HG03135 (cell line): Measurements from ENCODE around the gene PPP6R3.

ENCODE experiments used
- ATAC-seq: cut with Tn5 transposase; IDR thresholded peaks from one replicate; pipeline ENCODE4 v1.9.1; 2021; ENCODE audit warnings: mild to moderate bottlenecking, moderate library complexity; ENCODE audit not compliant: unreplicated experiment

The PPP6R3 gene

GRCh38 chr11:68481579-68482240 is 21.2 kb downstream of the PPP6R3 start:
- ATAC-seq, result no peak

- no peak for ATAC-seq
Observed at GRCh38 chr11:68488623-68489022, 28.1 kb downstream of the PPP6R3 start.

- no peak for ATAC-seq
Observed at GRCh38 chr11:68495220-68495729, 34.7 kb downstream of the PPP6R3 start.

DNA sequence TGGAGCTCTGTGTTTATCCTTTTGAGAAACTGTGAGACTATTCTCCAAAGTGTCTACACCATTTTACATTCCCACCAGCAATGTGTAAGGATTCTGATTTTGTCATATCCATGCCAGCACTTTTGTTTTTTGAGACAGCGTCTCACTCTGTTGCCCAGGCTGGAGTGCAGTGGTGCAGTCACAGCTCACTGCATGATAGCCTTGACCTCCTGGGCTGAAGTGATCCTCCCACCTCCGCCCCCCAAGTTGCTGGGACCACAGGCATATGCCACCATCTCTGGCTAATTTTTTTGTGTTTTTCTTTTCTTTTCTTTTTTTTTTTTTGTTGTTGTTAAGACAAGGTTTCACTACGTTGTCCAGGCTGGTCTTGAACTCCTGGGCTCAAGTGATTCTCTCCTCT is 35.3 kb downstream of the PPP6R3 start:
- no peak for ATAC-seq

GRCh38 chr11:68497761-68498160 is 37.2 kb downstream of the PPP6R3 start:
- no peak for ATAC-seq

GRCh38 chr11:68498321-68498720 is 37.8 kb downstream of the PPP6R3 start:
- no peak for ATAC-seq

DNA sequence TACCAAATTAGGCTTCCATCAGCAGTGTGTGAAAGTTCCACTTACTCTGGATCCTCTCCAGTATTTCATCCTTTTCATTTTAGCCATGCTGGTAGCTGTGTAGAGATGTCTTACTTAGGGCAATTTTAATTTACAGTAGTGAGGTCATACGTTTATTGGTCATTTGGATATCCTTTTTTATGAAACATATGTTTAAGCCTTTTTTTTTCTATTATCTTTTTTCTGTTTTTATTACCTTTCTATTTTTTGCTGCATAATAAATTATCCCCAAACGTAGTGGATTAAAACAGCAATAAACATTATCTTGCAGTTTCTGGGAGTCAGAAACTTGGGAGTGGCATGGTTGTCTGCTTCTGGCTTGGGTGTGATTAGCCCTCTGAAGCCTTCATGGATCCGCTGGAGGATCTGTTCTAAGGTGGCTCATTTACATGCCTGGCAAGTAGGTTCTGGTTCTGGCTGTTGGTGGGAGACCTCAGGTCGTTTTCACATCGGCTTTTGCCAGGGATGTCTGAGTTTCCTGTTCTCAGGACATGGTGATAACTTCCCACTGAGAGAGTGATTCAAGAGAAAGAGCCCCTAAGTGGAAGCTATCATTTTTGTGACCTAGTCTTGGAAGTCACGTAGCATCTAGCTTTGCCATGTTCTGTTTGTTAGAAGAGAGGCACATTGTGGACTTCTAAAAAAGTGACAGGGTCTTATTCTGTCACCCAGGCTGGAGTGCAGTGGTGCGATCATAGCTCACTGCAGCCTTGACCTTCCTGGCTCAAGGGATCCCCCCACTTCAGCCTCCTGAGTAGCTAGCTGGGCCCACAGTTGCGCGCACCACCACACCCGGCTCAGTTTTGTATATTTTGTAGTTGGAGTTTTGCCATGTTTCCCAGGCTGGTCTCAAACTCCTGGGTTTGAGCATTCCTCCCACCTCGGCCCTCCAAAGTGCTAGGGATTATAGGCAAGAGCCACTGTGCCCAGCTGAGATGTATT is 38.6 kb downstream of the PPP6R3 start:
- no peak for ATAC-seq

DNA sequence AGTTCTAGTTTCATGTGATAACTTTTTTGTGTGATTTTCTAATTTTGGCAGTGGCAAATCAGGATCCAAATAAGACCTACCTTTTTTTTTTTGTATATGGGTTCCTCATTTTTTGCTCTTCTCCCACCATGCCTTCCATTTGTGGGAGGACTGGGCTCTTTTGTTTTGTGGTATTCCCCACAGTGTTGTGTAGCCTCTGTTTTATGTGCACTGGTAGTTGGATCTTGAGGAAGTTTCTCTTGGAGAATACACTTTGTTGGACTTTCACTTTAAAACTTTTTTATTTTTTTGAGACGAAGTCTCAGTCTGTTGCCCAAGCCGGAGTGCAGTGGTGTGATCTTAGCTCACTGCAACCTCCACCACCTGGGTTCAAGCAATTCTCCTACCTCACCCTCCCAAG is 39.7 kb downstream of the PPP6R3 start:
- ATAC-seq, result no peak

GRCh38 chr11:68501813-68502212 is 41.3 kb downstream of the PPP6R3 start:
- no peak for ATAC-seq

GRCh38 chr11:68503251-68503687 is 42.7 kb downstream of the PPP6R3 start:
- no peak for ATAC-seq

GRCh38 chr11:68503792-68504191 is 43.2 kb downstream of the PPP6R3 start:
- ATAC-seq, result no peak

DNA sequence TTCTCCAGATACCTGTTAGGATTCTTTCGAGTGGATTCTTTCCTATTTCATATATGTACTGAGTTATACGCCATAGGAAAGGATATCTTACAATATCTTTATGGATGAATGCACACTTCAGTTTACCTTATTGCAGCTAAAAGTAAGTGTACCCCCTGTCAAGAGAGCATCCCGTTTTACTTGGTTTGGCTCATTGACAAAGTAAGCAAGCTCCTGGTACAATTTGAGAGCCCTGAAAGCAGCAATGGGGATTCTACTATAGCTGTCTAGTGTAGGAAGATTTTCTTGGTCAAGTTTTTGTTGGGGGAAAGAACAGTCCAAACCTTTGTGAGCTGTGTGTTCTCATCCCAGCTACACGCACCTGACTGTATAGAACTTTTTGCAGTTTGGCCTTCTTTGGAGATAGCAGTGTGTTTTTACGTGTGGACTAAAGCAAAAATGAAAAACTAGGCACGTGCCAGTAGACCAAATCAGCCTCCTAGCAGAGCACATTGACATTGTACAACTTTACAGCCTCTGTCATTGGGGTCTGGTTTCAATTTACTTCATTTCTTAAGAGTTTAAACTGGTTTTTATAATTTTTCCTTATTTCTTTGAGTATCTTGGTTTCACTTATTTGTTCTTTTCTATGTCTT is 44.0 kb downstream of the PPP6R3 start:
- no peak for ATAC-seq

- ATAC-seq, result no peak
Observed at GRCh38 chr11:68505596-68505995, 45.0 kb downstream of the PPP6R3 start.

DNA sequence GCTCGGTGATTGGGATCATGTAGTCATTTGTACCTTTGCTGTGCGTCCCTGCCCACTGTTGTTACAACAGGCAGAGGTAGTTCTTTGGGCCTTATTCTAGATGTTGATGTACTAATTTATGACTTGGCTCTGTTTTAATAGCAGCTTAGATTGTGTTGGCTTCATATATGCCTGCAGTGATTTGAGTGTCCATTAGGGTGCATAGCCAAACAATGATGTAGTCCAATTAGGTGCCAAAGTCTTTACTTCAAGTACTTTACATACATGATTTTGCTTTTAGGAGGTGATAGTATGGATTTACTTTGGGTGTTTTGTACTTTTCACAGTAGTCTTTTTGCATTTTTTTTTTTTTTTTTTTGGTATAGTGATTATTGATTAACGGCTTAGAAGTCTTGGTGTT is 46.4 kb downstream of the PPP6R3 start:
- ATAC-seq, result no peak

- ATAC-seq, result no peak
Observed at GRCh38 chr11:68508425-68508824, 47.9 kb downstream of the PPP6R3 start.

- no peak for ATAC-seq
Observed at GRCh38 chr11:68509066-68509465, 48.5 kb downstream of the PPP6R3 start.

DNA sequence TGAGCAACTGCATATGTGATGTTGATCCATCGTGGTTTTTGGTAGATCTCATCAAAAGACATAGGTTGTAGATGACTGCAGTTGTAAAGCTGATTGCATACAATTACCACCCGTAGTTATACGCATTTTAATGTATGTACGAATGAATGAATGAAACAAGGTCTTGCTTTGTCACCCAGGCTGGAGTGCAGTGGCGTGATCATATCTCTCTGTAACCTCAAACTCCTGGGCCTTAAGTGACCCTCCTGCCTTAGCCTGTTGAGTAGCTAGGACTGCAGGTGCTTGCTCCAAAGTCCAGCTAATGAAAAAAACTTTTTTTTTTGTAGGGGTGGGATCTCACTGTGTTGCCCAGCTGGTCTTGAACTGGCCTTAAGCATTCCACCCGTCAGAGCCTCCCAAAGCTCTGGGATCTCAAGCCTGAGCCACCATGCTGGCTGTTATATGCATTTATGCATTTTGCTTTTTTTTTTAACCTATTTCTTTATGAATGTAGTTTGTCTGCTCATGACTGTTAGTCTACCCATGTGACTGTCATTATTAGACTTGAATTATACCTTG is 53.5 kb downstream of the PPP6R3 start:
- no peak for ATAC-seq

DNA sequence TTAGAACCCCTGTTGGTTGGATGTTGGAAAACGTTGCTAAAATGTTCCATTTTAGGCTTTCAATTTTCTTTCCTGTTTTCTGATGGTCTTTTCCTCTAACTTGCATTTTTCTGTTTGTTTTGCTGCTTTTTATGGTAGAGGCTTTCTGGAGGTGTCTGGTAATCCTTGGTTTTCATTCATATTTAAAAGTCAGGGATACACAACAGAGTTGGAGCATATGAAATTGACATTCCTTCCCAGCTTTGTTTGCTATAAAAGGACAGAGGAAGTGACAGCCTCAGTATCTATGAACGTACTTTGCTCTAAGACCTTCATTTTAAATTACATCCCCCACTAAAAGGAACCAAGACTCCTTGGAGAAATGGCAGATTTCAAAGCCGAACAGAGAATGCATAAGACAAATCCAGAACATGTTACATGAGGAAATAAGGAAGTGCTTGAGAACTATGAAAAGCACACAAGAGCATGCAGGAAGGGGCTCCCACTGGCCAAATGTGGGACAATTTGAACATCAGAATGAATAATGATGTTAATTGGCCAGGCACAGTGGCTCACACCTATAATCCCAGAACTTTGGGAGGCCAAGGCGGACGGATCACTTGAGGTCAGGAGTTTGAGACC is 56.7 kb downstream of the PPP6R3 start:
- ATAC-seq, result no peak

- no peak for ATAC-seq
Observed at GRCh38 chr11:68518191-68518590, 57.6 kb downstream of the PPP6R3 start.

DNA sequence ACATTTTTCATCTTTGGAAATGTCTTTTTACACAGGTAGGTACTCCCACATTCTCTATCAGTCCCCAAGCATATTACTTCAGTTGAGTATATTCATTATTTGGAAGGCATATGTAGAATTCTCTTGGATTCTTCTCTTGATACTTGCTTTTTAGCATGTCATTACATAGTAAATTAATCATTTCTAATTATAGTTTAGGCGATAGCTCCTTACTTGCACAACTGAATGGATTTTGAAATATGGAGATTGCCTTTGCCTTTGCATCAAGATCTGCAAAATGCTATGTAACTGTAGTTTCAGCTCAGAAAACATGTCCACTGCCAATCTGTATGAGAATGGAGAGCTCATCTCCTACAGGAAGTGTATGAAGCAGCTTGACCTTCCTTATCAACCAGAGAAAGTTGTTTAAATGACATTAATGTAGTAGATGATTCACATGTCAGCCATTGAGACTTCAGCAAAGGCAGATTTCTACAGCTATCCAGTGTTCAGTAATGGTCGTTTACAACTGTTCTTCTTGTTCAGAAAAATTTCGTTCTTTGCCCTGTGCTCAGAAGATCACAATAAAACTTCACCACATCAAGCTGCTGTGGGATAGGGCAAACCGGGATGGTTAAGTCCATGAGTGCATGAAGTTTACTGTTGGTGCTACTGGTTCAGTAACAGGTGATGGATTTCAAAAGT is 61.6 kb downstream of the PPP6R3 start:
- ATAC-seq, result no peak
